NB4 (cell line): Measurements from ENCODE around the gene CD300LF.

Experiments
- DNase-seq: peaks from one replicate; pipeline ENCODE4 v3.0.0; 2010; ENCODE audit warnings: low read depth
- H3K4me3 ChIP-seq: one replicate; pipeline ENCODE4 v1.5.1; 2011; ENCODE audit warnings: mild to moderate bottlenecking, low read depth, low read length, moderate library complexity
- MYC ChIP-seq: IDR thresholded peaks from 2 replicates; pipeline ENCODE4 v1.6.1; 2011; ENCODE audit warnings: low read depth, low read length
- POLR2A ChIP-seq: IDR thresholded peaks from 2 replicates; pipeline ENCODE4 v1.6.1; 2011; ENCODE audit warnings: mild to moderate bottlenecking; ENCODE audit not compliant: insufficient read length; ENCODE audit errors: extremely low read depth
- TF ChIP-seq, protein P1 (sequence below): IDR thresholded peaks from one replicate; pipeline ENCODE4 v1.5.1; 2012; ENCODE audit warnings: low read depth, low read length
- TF ChIP-seq, protein P2 (sequence below): IDR thresholded peaks from 2 replicates; pipeline ENCODE4 v1.6.1; 2011; ENCODE audit warnings: low read depth, low read length

The CD300LF gene

DNA sequence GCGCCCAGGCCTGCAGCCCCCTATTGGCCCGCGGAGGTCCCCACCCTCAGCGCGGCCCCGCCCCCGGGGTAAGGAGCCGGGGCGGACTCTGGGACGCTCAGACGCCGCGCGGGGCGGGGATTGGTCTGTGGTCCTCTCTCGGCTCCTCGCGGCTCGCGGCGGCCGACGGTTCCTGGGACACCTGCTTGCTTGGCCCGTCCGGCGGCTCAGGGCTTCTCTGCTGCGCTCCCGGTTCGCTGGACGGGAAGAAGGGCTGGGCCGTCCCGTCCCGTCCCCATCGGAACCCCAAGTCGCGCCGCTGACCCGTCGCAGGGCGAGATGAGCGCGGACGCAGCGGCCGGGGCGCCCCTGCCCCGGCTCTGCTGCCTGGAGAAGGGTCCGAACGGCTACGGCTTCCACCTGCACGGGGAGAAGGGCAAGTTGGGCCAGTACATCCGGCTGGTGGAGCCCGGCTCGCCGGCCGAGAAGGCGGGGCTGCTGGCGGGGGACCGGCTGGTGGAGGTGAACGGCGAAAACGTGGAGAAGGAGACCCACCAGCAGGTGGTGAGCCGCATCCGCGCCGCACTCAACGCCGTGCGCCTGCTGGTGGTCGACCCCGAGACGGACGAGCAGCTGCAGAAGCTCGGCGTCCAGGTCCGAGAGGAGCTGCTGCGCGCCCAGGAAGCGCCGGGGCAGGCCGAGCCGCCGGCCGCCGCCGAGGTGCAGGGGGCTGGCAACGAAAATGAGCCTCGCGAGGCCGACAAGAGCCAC, 36.0 kb upstream of the CD300LF start, which contains the start of gene NHERF1:
TSS of gene NHERF1 (plus strand) at position 100 of the 750 bp plus-strand sequence. CDS start at position 319, 219 bp downstream.
- peak; percentile 93 for DNase-seq
- H3K4me3 ChIP-seq, result peak within 1 kb of the TSS; percentile 77
- TF ChIP-seq, protein P1, sequence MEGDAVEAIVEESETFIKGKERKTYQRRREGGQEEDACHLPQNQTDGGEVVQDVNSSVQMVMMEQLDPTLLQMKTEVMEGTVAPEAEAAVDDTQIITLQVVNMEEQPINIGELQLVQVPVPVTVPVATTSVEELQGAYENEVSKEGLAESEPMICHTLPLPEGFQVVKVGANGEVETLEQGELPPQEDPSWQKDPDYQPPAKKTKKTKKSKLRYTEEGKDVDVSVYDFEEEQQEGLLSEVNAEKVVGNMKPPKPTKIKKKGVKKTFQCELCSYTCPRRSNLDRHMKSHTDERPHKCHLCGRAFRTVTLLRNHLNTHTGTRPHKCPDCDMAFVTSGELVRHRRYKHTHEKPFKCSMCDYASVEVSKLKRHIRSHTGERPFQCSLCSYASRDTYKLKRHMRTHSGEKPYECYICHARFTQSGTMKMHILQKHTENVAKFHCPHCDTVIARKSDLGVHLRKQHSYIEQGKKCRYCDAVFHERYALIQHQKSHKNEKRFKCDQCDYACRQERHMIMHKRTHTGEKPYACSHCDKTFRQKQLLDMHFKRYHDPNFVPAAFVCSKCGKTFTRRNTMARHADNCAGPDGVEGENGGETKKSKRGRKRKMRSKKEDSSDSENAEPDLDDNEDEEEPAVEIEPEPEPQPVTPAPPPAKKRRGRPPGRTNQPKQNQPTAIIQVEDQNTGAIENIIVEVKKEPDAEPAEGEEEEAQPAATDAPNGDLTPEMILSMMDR, result peak; percentile 6
- TF ChIP-seq, protein P2, sequence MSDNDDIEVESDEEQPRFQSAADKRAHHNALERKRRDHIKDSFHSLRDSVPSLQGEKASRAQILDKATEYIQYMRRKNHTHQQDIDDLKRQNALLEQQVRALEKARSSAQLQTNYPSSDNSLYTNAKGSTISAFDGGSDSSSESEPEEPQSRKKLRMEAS, result no peak
- TF ChIP-seq POLR2A (peak; percentile 94), MYC (no peak)

DNA sequence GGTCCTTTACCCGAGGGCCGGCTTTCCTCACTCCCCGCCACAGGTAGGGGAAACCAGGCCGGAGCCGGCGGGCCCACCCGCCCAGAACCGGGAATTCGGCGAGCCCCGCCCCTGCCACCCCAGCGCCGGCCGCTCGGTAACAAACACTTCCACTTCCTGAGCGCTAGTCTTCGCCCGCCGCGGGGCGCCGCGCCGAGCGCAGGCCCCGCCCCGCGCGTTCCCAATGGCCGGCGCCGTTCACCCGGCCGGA, 35.5 kb upstream of the CD300LF start:
- DNase-seq, result no peak
- TF ChIP-seq, protein P2, result no peak
- no peak for TF ChIP-seq POLR2A
- peak overlapping the region; percentile 11 for H3K4me3 ChIP-seq

DNA sequence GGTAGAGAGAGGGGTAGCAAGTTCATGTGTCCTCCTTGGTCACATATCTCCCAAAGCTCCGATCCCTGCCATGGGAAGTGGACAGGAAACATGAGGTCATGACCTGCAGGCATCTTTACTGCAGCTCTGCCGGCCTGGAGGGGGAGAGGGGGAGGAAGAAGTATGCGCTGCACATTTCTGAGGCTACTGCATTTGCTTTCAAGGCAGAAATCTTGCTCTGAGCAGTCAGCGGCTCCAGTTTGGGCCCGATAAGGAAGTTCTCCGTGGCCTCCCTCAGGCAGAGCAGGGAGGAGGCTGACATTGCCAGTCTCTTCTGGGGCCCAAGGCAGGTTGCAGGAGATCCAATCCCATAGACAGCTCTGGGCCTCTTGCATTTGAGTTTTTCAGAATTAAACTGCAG, 34.2 kb upstream of the CD300LF start:
- DNase-seq, result peak; percentile 71
- TF ChIP-seq, protein P2, result 0 out of 2 replicates have a peak, but pooled peaks have one; percentile 15
- no peak for TF ChIP-seq POLR2A
- TF ChIP-seq MYC, result peak; percentile 32; the same call in 1 of the 2 replicates
- H3K4me3 ChIP-seq, result no peak overlapping the region

DNA sequence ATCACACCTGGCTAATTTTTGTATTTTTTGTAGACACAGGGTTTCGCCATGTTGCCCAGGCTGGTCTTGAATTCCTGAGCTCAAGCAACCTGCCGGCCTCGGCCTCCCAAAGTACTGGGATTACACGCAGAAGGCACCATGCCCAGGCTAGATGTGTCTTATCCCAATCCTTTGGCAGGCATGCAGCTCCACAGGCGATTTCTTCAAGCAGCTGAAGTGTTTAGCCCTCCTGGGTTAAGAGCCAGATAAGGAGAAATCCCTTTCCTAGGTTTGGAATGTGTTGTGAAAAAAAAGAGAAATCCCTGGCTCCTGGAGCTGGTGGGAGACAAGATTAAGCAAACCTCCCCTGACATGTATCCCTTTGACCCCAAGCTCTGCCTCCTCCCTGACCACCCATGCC, 33.7 kb upstream of the CD300LF start:
- TF ChIP-seq POLR2A, result no peak
- TF ChIP-seq, protein P1, result no peak
- TF ChIP-seq MYC, result no peak
- TF ChIP-seq, protein P2, result no peak
- H3K4me3 ChIP-seq, result no peak overlapping the region
- no peak for DNase-seq

DNA sequence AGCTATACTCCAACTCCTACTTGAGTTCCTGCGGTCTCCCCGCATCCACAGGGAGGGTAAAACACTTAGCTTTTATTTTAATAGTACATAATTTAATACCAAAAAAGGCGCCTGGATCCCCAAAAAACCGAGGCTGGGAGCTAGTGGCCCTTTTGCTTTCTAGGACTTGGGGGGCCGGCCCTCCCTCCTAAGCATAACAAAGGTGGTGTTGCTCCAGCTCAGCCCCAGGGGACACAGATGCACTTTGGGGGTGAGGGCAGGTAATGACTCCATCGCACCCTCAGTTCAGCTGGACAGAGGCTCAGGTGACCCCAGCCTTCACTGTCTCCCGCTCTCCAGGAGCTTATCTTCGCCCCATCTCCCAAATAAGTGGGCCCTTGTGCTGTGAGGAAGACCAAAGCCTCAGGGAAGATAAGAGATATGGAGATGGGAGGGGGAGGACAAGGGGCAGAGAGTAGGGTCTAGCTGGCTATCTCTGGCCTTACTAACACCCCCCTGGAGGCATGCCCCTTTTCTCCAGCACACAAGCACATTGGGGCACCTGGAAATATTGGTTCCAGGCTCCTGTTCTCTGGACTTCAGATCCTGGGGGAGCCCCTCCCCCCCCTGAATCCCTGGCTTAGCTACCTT, 32.9 kb upstream of the CD300LF start:
- no peak for DNase-seq
- no peak overlapping the region for H3K4me3 ChIP-seq
- TF ChIP-seq, protein P2, result no peak
- TF ChIP-seq POLR2A, result no peak
- TF ChIP-seq, protein P1, result no peak
- no peak for TF ChIP-seq MYC

DNA sequence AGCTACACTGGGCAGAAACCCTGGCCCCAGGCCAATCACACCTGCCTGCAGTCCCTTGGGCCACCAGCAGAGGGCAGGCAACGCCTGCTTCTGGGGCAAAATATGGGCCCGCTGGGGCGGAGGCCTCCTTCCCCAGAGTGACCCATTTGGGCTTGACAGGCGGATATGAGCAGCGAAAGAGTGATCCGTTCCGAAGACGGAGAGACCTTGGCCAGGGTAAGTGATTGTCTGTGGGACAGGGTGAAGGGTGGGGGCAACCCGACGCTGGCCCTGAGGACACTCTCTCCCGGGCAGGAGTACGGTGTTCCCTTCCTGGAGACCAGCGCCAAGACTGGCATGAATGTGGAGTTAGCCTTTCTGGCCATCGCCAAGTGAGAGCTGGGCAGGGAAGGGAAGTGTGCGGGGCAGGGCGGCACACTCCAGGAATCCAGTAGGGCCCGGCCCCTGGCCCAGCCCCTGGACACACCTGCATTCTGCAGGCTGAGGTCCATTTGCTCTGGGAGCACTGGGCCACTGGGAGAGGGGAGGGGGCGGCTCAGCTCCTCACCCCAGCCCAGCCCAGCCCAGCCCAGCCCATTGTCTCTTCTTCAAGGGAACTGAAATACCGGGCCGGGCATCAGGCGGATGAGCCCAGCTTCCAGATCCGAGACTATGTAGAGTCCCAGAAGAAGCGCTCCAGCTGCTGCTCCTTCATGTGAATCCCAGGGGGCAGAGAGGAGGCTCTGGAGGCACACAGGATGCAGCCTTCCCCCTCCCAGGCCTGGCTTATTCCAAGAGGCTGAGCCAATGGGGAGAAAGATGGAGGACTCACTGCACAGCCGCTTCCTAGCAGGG, 32.2 kb upstream of the CD300LF start:
- H3K4me3 ChIP-seq, result no peak overlapping the region
- TF ChIP-seq, protein P2, result peak; percentile 12; the same call in 1 of the 2 replicates
- TF ChIP-seq, protein P1, result peak; percentile 98
- TF ChIP-seq POLR2A, result no peak
- DNase-seq, result peak; percentile 69
